ENCODE measurements around the gene STUM.
"Not testable (repeated sequence)": the region's sequence is repeated elsewhere in the genome, so short reads cannot be mapped to it uniquely, and the experiment has no call there.

STUM gene

GRCh38 chr1:226597616-226598454, 49.3 kb downstream of the STUM start:
- TF ChIP-seq CTCF (IDR thresholded peaks at IDR 0.05; ENCODE audit: low read depth, low read length) = no peak
- no peak overlapping the region for H3K4me3 ChIP-seq (replicated peaks in 1 of 2; ENCODE audit: low read depth in 2 of 2, low read length in 2 of 2)
- DNase-seq (ENCODE audit: low read depth in 2 of 2) = no peak

- DNase-seq (ENCODE audit: low read depth in 2 of 2) = no peak
- TF ChIP-seq CTCF (IDR thresholded peaks at IDR 0.05; ENCODE audit: low read depth, low read length) = no peak
- no peak overlapping the region for H3K4me3 ChIP-seq (replicated peaks in 1 of 2; ENCODE audit: low read depth in 2 of 2, low read length in 2 of 2)
Measured at GRCh38 chr1:226598455-226598849, 49.9 kb downstream of the STUM start.

- not testable (repeated sequence) for H3K4me3 ChIP-seq (replicated peaks in 1 of 2; ENCODE audit: low read depth in 2 of 2, low read length in 2 of 2); DNase-seq (ENCODE audit: low read depth in 2 of 2)
Measured at GRCh38 chr1:226598955-226599354, 50.4 kb downstream of the STUM start.

- DNase-seq (ENCODE audit: low read depth in 2 of 2) = no peak
- no peak for TF ChIP-seq CTCF (IDR thresholded peaks at IDR 0.05; ENCODE audit: low read depth, low read length)
Measured at GRCh38 chr1:226599636-226600238, 51.2 kb downstream of the STUM start.

GRCh38 chr1:226600254-226600653, 51.7 kb downstream of the STUM start:
- no peak overlapping the region for H3K4me3 ChIP-seq (replicated peaks in 1 of 2; ENCODE audit: low read depth in 2 of 2, low read length in 2 of 2)
- TF ChIP-seq CTCF (IDR thresholded peaks at IDR 0.05; ENCODE audit: low read depth, low read length) = no peak

More at GRCh38 chr1:226599636-226600238, 51.2 kb downstream of the STUM start:
- no peak overlapping the region for H3K4me3 ChIP-seq (replicated peaks in 1 of 2; ENCODE audit: low read depth in 2 of 2, low read length in 2 of 2)

GRCh38 chr1:226601456-226601855, 52.9 kb downstream of the STUM start:
- H3K4me3 ChIP-seq (replicated peaks in 1 of 2; ENCODE audit: low read depth in 2 of 2, low read length in 2 of 2) = no peak overlapping the region
- no peak for DNase-seq (ENCODE audit: low read depth in 2 of 2)
- TF ChIP-seq CTCF (IDR thresholded peaks at IDR 0.05; ENCODE audit: low read depth, low read length) = no peak

More at GRCh38 chr1:226600254-226600653, 51.7 kb downstream of the STUM start:
- DNase-seq (ENCODE audit: low read depth in 2 of 2) = no peak

GRCh38 chr1:226602186-226603021, 53.8 kb downstream of the STUM start:
- no peak for TF ChIP-seq CTCF (IDR thresholded peaks at IDR 0.05; ENCODE audit: low read depth, low read length)
- H3K4me3 ChIP-seq (replicated peaks in 1 of 2; ENCODE audit: low read depth in 2 of 2, low read length in 2 of 2) = no peak overlapping the region
- DNase-seq (ENCODE audit: low read depth in 2 of 2) = peak; percentile 93 to 94

All from cardiac fibroblast (primary cell).